Stimulated activated CD8-positive, alpha-beta memory T cell treated with anti-CD3 and anti-CD28 coated beads, Interleukin-15, amount 100 ng/mL, for 24 hours (primary cell): ENCODE measurements around the gene DRD3.
A peak's percentile ranks its signal among the peaks of the same experiment; 100 is the strongest.

Source experiments
- DNase-seq: peaks from one replicate; pipeline ENCODE4 v3.0.0-alpha.2; 2020; ENCODE audit warnings: low read depth

DRD3 gene

DNA sequence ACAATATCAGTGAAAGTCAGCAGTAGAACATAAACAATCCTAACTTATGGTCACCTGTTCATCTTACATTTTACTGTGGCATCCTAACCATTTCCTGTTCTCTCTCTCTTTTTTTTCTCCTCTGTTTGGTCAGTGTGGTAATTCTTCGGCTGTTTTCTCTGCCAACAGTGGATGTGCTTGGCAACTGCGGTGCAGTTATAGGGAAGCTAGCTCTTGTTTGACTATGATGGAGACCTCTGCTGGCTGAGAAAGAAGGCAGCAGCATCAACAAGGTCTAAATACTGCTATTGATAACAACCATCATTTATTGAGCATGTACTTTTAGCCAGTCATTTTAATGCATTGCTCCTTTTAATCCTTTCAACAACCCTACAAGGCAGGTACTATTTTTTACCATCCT is 723 bp upstream of the DRD3 start:
- no peak for DNase-seq

- no peak for DNase-seq
These were observed 2.0 kb downstream of the DRD3 start for GRCh38 chr3:114176890-114177289.

DNA sequence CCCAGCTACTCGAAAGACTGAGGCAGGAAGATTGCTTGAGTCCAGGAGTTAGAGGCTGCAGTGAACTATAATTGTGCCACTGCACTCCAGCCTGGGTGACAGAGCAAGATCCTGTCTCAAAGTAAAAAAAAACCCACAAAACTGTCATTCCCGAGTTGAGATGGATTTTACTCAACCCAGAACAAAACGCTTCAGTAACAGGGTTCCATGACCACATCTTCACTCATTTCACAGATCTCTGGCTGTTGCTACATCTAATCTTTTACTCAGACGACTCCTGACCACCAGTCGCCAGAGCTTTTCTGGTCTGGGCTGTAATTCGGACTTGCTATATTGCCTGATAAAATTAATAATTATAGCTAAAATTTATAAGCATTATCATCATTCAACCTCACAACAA is 2.4 kb downstream of the DRD3 start:
- DNase-seq = no peak

- DNase-seq = no peak
These were observed 3.5 kb downstream of the DRD3 start for GRCh38 chr3:114175204-114175987.

DNA sequence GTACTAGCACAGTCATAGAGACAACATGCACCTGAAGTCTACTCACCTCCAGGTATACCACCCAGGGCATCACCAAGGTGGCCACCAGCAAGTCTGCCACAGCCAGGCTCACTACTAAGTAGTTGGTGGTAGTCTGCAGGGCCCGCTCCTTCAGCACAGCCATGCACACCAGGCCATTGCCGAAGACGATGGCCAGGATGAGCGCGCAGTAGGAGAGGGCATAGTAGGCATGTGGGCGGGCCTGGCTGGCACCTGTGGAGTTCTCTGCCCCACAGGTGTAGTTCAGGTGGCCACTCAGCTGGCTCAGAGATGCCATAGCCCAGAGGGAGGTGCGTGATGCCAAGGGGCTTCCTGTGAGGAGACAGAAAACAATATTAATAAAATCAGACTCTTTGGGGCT is 7.2 kb downstream of the DRD3 start:
- DNase-seq = no peak

DNA sequence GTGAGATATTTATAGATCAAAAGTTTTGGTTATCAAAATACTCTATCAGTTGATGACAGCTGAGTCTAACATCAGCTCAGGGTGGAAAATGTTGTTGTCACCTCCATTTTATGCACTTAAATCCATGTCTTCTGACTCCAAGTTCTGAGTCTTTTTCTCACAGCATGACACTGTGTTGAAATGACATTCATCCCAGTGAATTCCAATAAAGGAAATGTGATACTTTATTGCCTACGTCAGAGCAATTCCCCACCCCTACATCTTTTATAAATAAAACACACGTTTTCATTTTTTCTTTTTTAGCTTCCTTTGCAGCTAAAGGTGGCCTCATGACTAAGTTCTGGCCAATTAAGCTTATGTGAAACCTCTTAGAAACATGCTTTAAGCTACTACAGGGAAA is 10.7 kb downstream of the DRD3 start:
- no peak for DNase-seq

DNA sequence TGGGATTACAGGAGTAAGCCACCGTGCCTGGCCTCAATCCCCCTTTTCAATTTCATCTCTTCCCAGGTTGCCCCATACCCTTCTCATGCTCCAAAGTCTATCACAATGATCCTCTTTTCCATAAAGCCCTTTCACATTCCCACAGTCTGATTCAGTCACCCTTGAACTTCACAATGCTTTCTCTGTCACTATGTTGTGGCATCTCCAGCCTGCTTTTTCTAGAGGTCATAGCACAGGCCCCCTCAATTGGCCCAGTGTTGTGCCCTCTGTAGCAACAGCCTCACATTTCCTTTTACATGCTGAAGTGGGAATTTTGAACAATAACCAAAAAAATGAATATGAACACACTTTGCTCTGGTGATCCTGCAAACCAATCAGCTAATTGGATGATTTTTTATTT is 21.5 kb downstream of the DRD3 start:
- no peak for DNase-seq

DNA sequence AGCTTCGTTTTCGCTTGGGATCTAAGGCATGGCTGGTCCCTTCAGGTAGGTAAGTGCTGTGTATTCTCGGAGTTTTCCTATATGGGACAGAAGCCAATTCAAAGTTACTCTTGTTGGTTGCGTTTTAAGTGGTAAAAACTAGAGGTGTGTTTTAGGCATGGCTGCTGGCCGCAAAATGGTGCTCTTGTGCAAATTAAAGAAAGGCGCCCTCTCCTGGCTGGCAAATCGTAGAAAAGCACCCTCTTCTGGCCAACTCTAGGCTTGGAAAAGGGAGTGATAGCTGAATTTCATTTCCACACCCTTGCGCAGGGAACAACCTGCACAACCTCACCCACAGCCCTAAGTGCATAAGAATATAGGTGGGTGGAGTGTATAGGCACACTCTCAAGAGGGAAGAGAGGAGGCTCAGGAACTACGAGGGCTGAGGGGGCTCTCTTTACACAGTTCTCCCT is 23.5 kb downstream of the DRD3 start:
- DNase-seq = no peak

GRCh38 chr3:114154321-114154821 is 24.5 kb downstream of the DRD3 start:
- no peak for DNase-seq

GRCh38 chr3:114152519-114153151 is 26.2 kb downstream of the DRD3 start:
- DNase-seq = peak; percentile 60

GRCh38 chr3:114151091-114151490 is 27.8 kb downstream of the DRD3 start:
- DNase-seq = no peak

DNA sequence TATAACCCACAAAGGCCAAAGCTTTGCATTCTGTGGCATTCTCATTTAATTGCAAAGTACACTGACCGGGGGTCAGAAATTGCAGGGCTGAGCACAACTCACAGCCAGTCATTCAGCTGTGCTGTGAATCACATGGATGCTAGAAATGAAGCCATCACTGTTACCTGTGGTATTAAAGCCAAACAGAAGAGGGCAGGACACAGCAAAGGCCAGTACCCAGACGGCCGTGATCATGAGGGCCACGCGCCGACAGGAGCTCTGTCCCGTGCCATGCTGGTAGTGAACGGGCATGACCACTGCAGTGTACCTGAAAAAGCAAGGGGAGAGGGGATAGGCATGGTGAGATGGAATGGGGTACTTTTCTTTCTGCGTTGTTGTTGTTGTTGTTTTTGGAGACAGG is 31.6 kb downstream of the DRD3 start:
- DNase-seq = no peak

GRCh38 chr3:114144909-114145688 is 33.8 kb downstream of the DRD3 start:
- no peak for DNase-seq

DNA sequence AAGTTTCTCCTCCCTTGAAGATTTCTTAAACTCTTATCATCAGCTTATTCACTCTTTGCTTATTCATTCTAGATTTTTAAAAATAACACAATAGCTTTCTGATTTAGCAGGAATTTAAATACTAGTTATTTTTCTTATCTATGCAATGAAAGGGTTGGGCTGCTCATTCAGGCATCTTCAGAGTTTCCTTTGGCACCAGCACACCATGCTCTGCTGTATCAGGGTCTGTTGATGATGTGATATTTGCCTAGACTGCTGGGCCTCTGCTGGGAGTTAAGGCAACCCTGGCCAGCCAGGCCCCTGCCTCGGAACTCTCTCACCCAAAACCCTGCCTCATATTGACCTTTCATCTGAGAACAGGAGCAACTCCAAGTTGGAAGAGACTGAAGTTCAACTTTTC is 35.0 kb downstream of the DRD3 start:
- no peak for DNase-seq

DNA sequence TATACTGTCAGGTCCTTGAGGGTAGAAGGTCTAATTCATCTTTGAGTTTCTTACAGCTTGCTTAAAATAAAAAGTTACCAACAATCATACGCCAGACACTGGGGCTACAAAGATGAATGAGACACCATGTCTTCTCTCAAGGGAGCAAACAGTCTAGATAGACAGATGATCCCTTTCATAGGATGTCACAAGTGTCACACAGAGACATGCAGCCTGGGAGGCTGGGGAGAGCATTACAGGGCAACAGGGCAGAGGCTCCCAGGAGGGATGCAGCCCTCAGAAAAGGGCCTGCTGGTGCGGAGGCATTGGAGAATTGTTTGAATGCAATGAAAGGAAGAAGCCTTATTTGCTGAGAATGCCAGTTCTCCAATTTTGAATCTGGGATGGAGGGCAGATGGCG is 39.0 kb downstream of the DRD3 start:
- DNase-seq = no peak

DNA sequence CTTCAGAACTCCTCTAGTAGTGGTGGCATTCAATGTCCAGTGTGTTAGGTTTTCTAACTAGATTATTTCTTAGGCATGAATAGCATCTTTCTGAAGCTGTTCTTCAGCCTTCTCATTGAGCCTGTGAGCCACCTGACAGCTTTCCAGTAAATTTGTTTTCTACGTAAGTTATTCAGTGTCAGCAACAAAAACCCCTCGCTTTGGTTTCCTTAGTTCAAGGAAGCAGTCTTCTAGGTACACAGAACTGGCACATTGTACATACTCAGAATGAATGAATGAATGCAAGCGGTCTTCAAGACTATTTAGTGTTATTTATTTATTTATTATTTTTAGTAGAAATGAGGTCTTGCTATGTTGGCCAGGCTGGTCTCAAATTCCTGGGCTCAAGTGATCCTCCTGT is 44.9 kb downstream of the DRD3 start:
- no peak for DNase-seq

- DNase-seq = no peak
These were observed 46.4 kb downstream of the DRD3 start for GRCh38 chr3:114132500-114132899.

DNA sequence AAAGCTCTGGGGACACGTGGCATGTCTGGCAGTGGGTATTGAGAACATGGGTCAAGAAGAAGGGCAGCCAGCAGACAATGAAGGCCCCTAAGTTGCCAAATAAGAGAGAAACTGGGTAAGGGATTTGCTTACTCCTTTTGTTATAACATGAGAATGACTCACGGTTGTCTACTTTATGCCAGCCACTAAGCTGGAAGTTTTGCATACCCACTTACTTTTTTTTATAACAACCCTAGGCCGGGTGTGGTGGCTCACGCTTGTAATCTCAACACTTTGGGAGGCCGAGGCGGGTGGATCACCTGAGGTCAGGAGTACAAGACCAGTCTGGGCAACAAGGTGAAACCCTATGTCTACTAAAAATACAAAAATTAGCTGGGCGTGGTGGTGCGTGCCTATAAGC is 50.0 kb downstream of the DRD3 start:
- DNase-seq = no peak

GRCh38 chr3:114128231-114128630 is 50.6 kb downstream of the DRD3 start:
- no peak for DNase-seq

- no peak for DNase-seq
These were observed 51.3 kb downstream of the DRD3 start for GRCh38 chr3:114127517-114127916.

DNA sequence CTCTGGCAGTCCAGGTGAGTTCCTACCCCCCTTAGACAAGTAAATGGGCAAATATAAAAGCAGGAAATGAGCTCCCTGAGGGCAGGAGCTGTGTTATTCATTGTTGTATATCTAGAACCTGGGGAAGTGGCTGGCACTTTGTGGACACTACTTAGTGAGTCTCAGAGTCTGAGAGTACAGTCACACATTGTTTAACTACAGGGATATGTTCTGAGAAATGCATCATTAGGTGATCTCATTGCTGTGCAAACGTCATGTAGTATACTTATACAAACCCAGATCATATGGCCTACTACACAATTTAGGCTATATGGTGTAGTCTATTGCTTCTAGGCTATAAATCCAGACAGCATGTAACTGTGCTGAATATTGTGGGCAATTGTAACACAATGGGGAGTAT is 52.4 kb downstream of the DRD3 start:
- no peak for DNase-seq

DNA sequence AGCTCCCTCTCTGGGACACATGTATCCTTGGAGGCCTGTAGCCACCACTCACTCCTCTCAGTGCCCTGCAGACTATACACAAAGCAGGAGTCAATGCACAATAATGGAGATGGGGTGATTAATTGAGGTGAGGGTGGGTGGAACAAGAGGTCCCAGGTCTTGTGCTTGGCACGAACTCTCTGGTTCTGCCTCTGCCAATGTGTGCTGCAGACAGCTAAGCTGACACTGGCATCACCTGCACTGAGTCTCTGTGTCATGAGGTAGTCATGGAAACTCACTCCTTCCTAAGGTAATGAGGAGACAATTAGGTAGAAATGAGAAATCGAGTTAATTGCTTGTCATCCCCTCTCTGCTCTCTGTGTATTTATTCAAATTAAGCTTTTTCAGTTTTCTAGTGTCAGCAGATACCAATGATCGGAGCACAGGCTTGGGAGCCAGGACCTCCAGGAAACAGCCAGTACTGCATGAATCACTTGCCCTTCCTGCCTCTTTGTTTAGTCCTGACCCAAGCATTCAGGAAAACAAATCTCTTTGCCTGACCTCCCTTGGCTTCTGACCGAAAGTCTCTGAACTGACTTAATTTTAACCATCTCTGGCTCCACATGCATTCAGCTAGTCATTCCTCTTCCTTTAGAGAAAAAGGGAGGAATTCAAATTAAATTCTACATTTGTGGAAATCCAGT is 56.7 kb downstream of the DRD3 start:
- DNase-seq = no peak
